ENCODE measurements around the gene ADRA2B.

GRCh38 chr2:96114903-96115581 is 1.3 kb downstream of the ADRA2B start:
- TF ChIP-seq CTCF (IDR thresholded peaks at IDR 0.05; ENCODE audit: poor library complexity) (no peak), EZH2phosphoT487 (IDR thresholded peaks at IDR 0.05; ENCODE audit: low read depth, severe bottlenecking, unreplicated experiment) (no peak), EZH2 (IDR thresholded peaks at IDR 0.05; ENCODE audit: borderline replicate concordance) (no peak)
